Measurements from ENCODE around the gene GRPEL1.

GRPEL1 gene

GRCh38 chr4:7044137-7044930, 23.5 kb downstream of the GRPEL1 start:
- ChIA-PET CTCF (interaction anchor here (0.5 to 3.7 kb wide), 5 partner anchors 10 to 27 kb away, joined by 3 to 20 read pairs (median 6); partner anchors contain the start of gene GRPEL1), POLR2A (interaction anchor here (0.8 to 3.5 kb wide), 7 partner anchors 12 to 371 kb away, joined by 3 to 14 read pairs (median 3); partner anchors contain the start of gene GRPEL1)
- no peaks in the 10 kb centered on the region for H3K4me1 ChIP-seq (ENCODE audit: control insufficient read depth, insufficient read depth, low read length)
- H3K27ac ChIP-seq (ENCODE audit: extremely low read depth, low read depth, low read length): peak overlapping the region; percentile 78; the same call in 1 of the 2 replicates
- no peaks in the 10 kb centered on the region for H3K9me3 ChIP-seq (ENCODE audit: control insufficient read depth, insufficient read depth, low read depth, low read length)
- H3K36me3 ChIP-seq (ENCODE audit: control insufficient read depth in 2 of 2, insufficient read depth in 1 of 2, low read length in 2 of 2): peaks cover 0 to 17% of the 10 kb centered on the region in 2 experiments; a peak in 1 of 3 replicates
- TF ChIP-seq ZBTB48 (tag by site-specific recombination; IDR thresholded peaks at IDR 0.05) (no peak), ZNF341 (tag by site-specific recombination; IDR thresholded peaks at IDR 0.05; ENCODE audit: low read depth) (0 out of 2 replicates have a peak, but pooled peaks have one; percentile 15)
- H3K4me3 ChIP-seq (ENCODE audit: low read depth, low read length): peak overlapping the region; percentile 90

GRCh38 chr4:7043284-7044136, 24.4 kb downstream of the GRPEL1 start, which contains the start of gene TADA2B:
TADA2B (plus strand) TSS chr4:7043372; CDS start chr4:7043580, 208 bp downstream.
- Histone ChIP-seq H3K27ac (ENCODE audit: extremely low read depth, low read depth, low read length) (peak within 1 kb of the TSS; percentile 78; the same call in 1 of the 2 replicates), H3K9me3 (ENCODE audit: control insufficient read depth, insufficient read depth, low read depth, low read length) (no peaks in the 10 kb centered on the region), H3K4me3 (ENCODE audit: low read depth, low read length) (peak within 1 kb of the TSS; percentile 90), H3K36me3 (ENCODE audit: control insufficient read depth in 2 of 2, insufficient read depth in 1 of 2, low read length in 2 of 2) (peaks cover 0 to 17% of the 10 kb centered on the region in 2 experiments; a peak in 1 of 3 replicates), H3K4me1 (ENCODE audit: control insufficient read depth, insufficient read depth, low read length) (no peaks in the 10 kb centered on the region)
- ChIA-PET POLR2A (interaction anchor here (0.5 to 3.5 kb wide), 9 partner anchors 12 to 370 kb away, joined by 3 to 14 read pairs (median 4); partner anchors contain the start of gene GRPEL1), CTCF (interaction anchor here (0.5 to 3.7 kb wide), 11 partner anchors 12 to 326 kb away, joined by 3 to 20 read pairs (median 4); partner anchors contain the start of gene GRPEL1)
- peak; percentile 47; the same call in 1 of the 2 replicates for TF ChIP-seq REST (tag by site-specific recombination; IDR thresholded peaks at IDR 0.05)
- TF ChIP-seq ZBTB26 (tag by site-specific recombination; optimal IDR thresholded peaks at IDR 0.05): peak; percentile 67
- TF ChIP-seq ZBTB11 (tag by site-specific recombination; conservative IDR thresholded peaks at IDR 0.05; ENCODE audit: low read depth): peak; percentile 65
- TF ChIP-seq ZNF768 (tag by site-specific recombination; IDR thresholded peaks at IDR 0.05): peak; percentile 48; the same call in 1 of the 2 replicates
- TF ChIP-seq ZNF600 (tag by site-specific recombination; IDR thresholded peaks at IDR 0.05): 0 out of 2 replicates have a peak, but pooled peaks have one; percentile 39
- TF ChIP-seq SCRT1 (tag by site-specific recombination; IDR thresholded peaks at IDR 0.05; ENCODE audit: borderline replicate concordance): 0 out of 2 replicates have a peak, but pooled peaks have one; percentile 39
- TF ChIP-seq PRDM10 (tag by site-specific recombination; IDR thresholded peaks at IDR 0.05): no peak
- TF ChIP-seq ZNF76 (tag by site-specific recombination; IDR thresholded peaks at IDR 0.05; ENCODE audit: borderline replicate concordance, low read depth): 0 out of 2 replicates have a peak, but pooled peaks have one; percentile 24
- no peak for TF ChIP-seq ZNF645 (tag by site-specific recombination; IDR thresholded peaks at IDR 0.05)
- TF ChIP-seq BCL6B (tag by site-specific recombination; IDR thresholded peaks at IDR 0.05): no peak
- peak; percentile 88 for TF ChIP-seq SCRT2 (tag by site-specific recombination; IDR thresholded peaks at IDR 0.05)
- TF ChIP-seq ZBTB8A (tag by site-specific recombination; IDR thresholded peaks at IDR 0.05): peak; percentile 72

All from HEK293 (cell line).